K562 (cell line): ENCODE results near the gene HEBP2. TPM values are rescaled to one million over a fixed set of nuclear protein-coding genes. Genes with fewer than 3 reads are reported as not detected.

ENCODE experiments used
- ASH1L ChIP-seq: fragments of 450-650 bp; IDR thresholded peaks from 2 replicates; pipeline ENCODE4 v1.6.1; 2018; ENCODE audit warnings: borderline replicate concordance, mild to moderate bottlenecking, low read depth; ENCODE audit not compliant: partially characterized antibody
- ATF7 ChIP-seq: fragments of 450-650 bp; IDR thresholded peaks from 2 replicates; pipeline ENCODE4 v1.7.1; 2014; ENCODE audit warnings: mild to moderate bottlenecking, moderate library complexity
- C11orf30 ChIP-seq: fragments of 450-650 bp; IDR thresholded peaks from 2 replicates; pipeline ENCODE4 v1.6.1; 2016; ENCODE audit warnings: low read depth, mild to moderate bottlenecking
- CBX1 ChIP-seq: sonication (generic); IDR thresholded peaks from 2 replicates; pipeline ENCODE4 v1.6.1; 2016; ENCODE audit warnings: antibody characterized with exemption, low read depth, mild to moderate bottlenecking
- CREB1 ChIP-seq, 2 experiments: sonication (generic) in 1 of 2; formaldehyde crosslinking in 1 of 2; IDR thresholded peaks; 2 replicates each; pipeline versions ENCODE4 v1.6.1 to v1.8.0; 2012 to 2022; ENCODE audit warnings: inconsistent platforms in 1 of 2, mild to moderate bottlenecking in 1 of 2, missing genetic modification reagents in 1 of 2, moderate library complexity in 1 of 2
- CREBBP ChIP-seq: IDR thresholded peaks from one replicate; pipeline ENCODE4 v1.6.1; 2012; ENCODE audit warnings: low read depth, mild to moderate bottlenecking, control low read depth, inconsistent platforms, low read length
- DIDO1 ChIP-seq: fragments of 450-650 bp; IDR thresholded peaks from 2 replicates; pipeline ENCODE4 v1.6.1; 2016; ENCODE audit warnings: low read depth, missing biosample characterization, missing genetic modification characterization
- DPF2 ChIP-seq: fragments of 450-650 bp; IDR thresholded peaks from 2 replicates; pipeline ENCODE4 v1.6.1; 2016
- FOXA1 ChIP-seq: fragments of 450-650 bp; IDR thresholded peaks from 2 replicates; pipeline ENCODE4 v1.6.1; 2016; ENCODE audit warnings: mild to moderate bottlenecking, borderline replicate concordance
- GTF2E2 ChIP-seq: fragments of 200-800 bp; sonication (Bioruptor generic); IDR thresholded peaks from 2 replicates; pipeline ENCODE4 v1.6.1; 2016; ENCODE audit warnings: missing genetic modification characterization, missing compliant biosample characterization
- HCFC1 ChIP-seq: IDR thresholded peaks from 2 replicates; pipeline ENCODE4 v1.6.1; 2012; ENCODE audit warnings: low read depth, low read length, improper control_type of control experiment
- HMBOX1 ChIP-seq: sonication (generic); IDR thresholded peaks from 2 replicates; pipeline ENCODE4 v1.6.1; 2016
- HMGN3 ChIP-seq: IDR thresholded peaks from 2 replicates; pipeline ENCODE4 v1.6.1; 2011; ENCODE audit warnings: borderline replicate concordance, low read depth, mild to moderate bottlenecking, mixed read lengths, low read length; ENCODE audit not compliant: insufficient read length; ENCODE audit errors: extremely low read depth
- MAFG ChIP-seq: fragments of 450-650 bp; conservative IDR thresholded peaks from 2 replicates; pipeline ENCODE4 v1.6.1; 2016; ENCODE audit warnings: missing genetic modification characterization, missing compliant biosample characterization
- NBN ChIP-seq: fragments of 450-650 bp; IDR thresholded peaks from 2 replicates; pipeline ENCODE4 v1.6.1; 2016; ENCODE audit warnings: low read depth, mild to moderate bottlenecking
- NFXL1 ChIP-seq: fragments of 450-650 bp; formaldehyde crosslinking; IDR thresholded peaks from 2 replicates; pipeline ENCODE4 v1.4.0; 2021; ENCODE audit warnings: mild to moderate bottlenecking
- SMARCA4 ChIP-seq: fragments of 450-650 bp; IDR thresholded peaks from 2 replicates; pipeline ENCODE4 v1.6.1; 2016
- SPI1 ChIP-seq: IDR thresholded peaks from 2 replicates; pipeline ENCODE4 v1.6.1; 2011; ENCODE audit warnings: low read depth, low read length, control low read depth, borderline replicate concordance
- THRB ChIP-seq: fragments of 450-650 bp; formaldehyde crosslinking; conservative IDR thresholded peaks from 2 replicates; pipeline ENCODE4 v1.4.0; 2022; ENCODE audit warnings: mild to moderate bottlenecking, missing genetic modification characterization
- UBTF ChIP-seq, 2 experiments: IDR thresholded peaks; 2 replicates each; pipeline ENCODE4 v1.6.1; 2012; ENCODE audit warnings: improper control_type of control experiment in 2 of 2, low read depth in 2 of 2, low read length in 2 of 2, borderline replicate concordance in 1 of 2
- ZNF280B ChIP-seq: fragments of 250-450 bp; sonication (Bioruptor Pico); IDR thresholded peaks from 2 replicates; pipeline ENCODE4 v1.5.1; 2021; ENCODE audit warnings: mild to moderate bottlenecking
- polyA plus RNA-seq, 8 experiments: library from polyadenylated mRNA; depleted of rRNA in 4 of 8; stranded (reverse) in 5 of 8; unstranded in 3 of 8; fragments of >200 nt; fragmentation: Nextera tagmentation in 2 of 8; fragmentation: Illumina TruSeq in 1 of 8; extraction: Ambion mirVana in 2 of 8; extraction: Trizol in 1 of 8; gene quantifications; 2 replicates each; pipeline versions ENCODE4 v1.2.1 to v1.2.3, GENCODE V29; 2011 to 2014; ENCODE audit warnings: inconsistent platforms in 1 of 8, missing spikeins in 1 of 8
- total RNA-seq, 7 experiments: library from RNA; depleted of rRNA in 6 of 7; stranded (reverse); fragments of >200 nt in 6 of 7; fragmentation: Illumina TruSeq in 2 of 7; extraction: Trizol in 2 of 7; gene quantifications; 2 replicates each; pipeline versions ENCODE4 v1.2.1 to v1.2.3, GENCODE V29; 2011 to 2021; ENCODE audit warnings: low replicate concordance in 1 of 7

Gene HEBP2
- total and polyA plus RNA-seq, 9 of the 15 experiments (the other 6 are each of a cell fraction or from before 2014, with no cell fraction given), result 8.5 to 63.7 (median 36.9) TPM

- TF ChIP-seq ZNF280B (CRISPR knock-in tag) (no peak), HMBOX1 (peak; percentile 76; the same call in 1 of the 2 replicates), HMGN3 (no peak), NFXL1 (CRISPR knock-in tag) (no peak), C11orf30 (no peak), CREB1 (IDR thresholded peaks at IDR 0.05) (no peak), CREB1 (CRISPR knock-in tag; IDR thresholded peaks at IDR 0.05) (no peak), CREBBP (no peak), FOXA1 (no peak), NBN (no peak), SMARCA4 (peak; percentile 69), CBX1 (no peak), SPI1 (no peak), UBTF (IDR thresholded peaks at IDR 0.05; ENCODE audit: borderline replicate concordance in 1 of 2, low read depth in 2 of 2, low read length in 2 of 2) (no peak), ASH1L (no peak), GTF2E2 (tag) (no peak), MAFG (no peak), DIDO1 (tag) (no peak), HCFC1 (no peak), THRB (CRISPR knock-in tag) (no peak), DPF2 (peak; percentile 75), ATF7 (no peak)
Observed at GRCh38 chr6:138371720-138372119, 32.3 kb upstream of the HEBP2 start (continued).
